H1 (cell line): Measurements from ENCODE around the gene ASGR2. TPM values are rescaled to one million over a fixed set of nuclear protein-coding genes. Genes with fewer than 3 reads are reported as not detected.

Experiments used
- CTCF ChIA-PET: fragments of 300-600 bp; sonication (Branson Sonifier 250); formaldehyde crosslinking; loops from one replicate; lab custom pipeline; 2021; ENCODE audit not compliant: partially characterized antibody; lab: Charles Lee
- POLR2A ChIA-PET: fragments of 300-600 bp; sonication (Branson Sonifier 250); formaldehyde crosslinking; loops from one replicate; lab custom pipeline; 2021; ENCODE audit warnings: inconsistent platforms; ENCODE audit not compliant: partially characterized antibody; lab: Charles Lee
- DNase-seq, 2 experiments: peaks; one replicate each; pipeline versions ENCODE4 v3.0.0 to v3.0.0-alpha.2; 2010 to 2022; ENCODE audit warnings: low spot score in 2 of 2, low read depth in 1 of 2, mixed read lengths in 1 of 2
- FAIRE-seq: peaks from 2 replicates; lab custom pipeline; 2011; peaks lifted over from hg19 to GRCh38; lab: Jason Lieb, UNC
- H2AFZ ChIP-seq: 2 replicates; pipeline ENCODE4 v1.8.1; 2012; ENCODE audit warnings: low read length, inconsistent platforms
- H2AK5ac ChIP-seq: 2 replicates; pipeline ENCODE4 v1.6.1; 2013; ENCODE audit warnings: low read depth, low read length
- H2BK120ac ChIP-seq: replicated peaks from 2 replicates; pipeline ENCODE3; 2013; ENCODE audit warnings: low read depth, low read length, inconsistent platforms
- H2BK12ac ChIP-seq: 2 replicates; pipeline ENCODE4 v1.6.1; 2013; ENCODE audit warnings: low read depth, low read length
- H2BK15ac ChIP-seq: 2 replicates; pipeline ENCODE4 v1.6.1; 2013; ENCODE audit warnings: low read length
- H2BK20ac ChIP-seq: 2 replicates; pipeline ENCODE4 v1.6.1; 2013; ENCODE audit warnings: low read length
- H2BK5ac ChIP-seq: 2 replicates; pipeline ENCODE4 v1.6.1; 2013; ENCODE audit warnings: low read depth, low read length
- H3K14ac ChIP-seq: 2 replicates; pipeline ENCODE4 v1.6.1; 2013; ENCODE audit warnings: inconsistent platforms; ENCODE audit not compliant: insufficient read length
- H3K18ac ChIP-seq: 2 replicates; pipeline ENCODE4 v1.6.1; 2013; ENCODE audit warnings: low read length; ENCODE audit errors: extremely low read depth
- H3K23ac ChIP-seq: 2 replicates; pipeline ENCODE4 v1.6.1; 2013; ENCODE audit warnings: inconsistent platforms; ENCODE audit not compliant: insufficient read length
- H3K23me2 ChIP-seq: 2 replicates; pipeline ENCODE4 v1.6.1; 2013; ENCODE audit warnings: low read depth, low read length
- H3K27ac ChIP-seq: 2 replicates; pipeline ENCODE4 v1.6.1; 2011; ENCODE audit warnings: low read depth, low read length, inconsistent platforms
- H3K27me3 ChIP-seq, 4 experiments: replicated peaks in 1 of 4; 1 replicate in 1 of 4; 2 replicates in 3 of 4; pipeline versions ENCODE4 v1.6.1 to v1.8.1; 2011 to 2013; ENCODE audit warnings: low read length in 3 of 4, mild to moderate bottlenecking in 3 of 4, inconsistent platforms in 2 of 4, mixed read lengths in 2 of 4, moderate library complexity in 1 of 4; ENCODE audit not compliant: control insufficient read depth in 3 of 4, insufficient read depth in 3 of 4; ENCODE audit errors: extremely low read depth in 1 of 4
- H3K36me3 ChIP-seq, 4 experiments: 2 replicates each; pipeline versions ENCODE4 v1.6.1 to v1.8.1; 2011 to 2013; ENCODE audit warnings: mild to moderate bottlenecking in 4 of 4, low read length in 3 of 4, moderate library complexity in 2 of 4, control low read depth in 1 of 4, inconsistent platforms in 1 of 4; ENCODE audit not compliant: insufficient read depth in 4 of 4, control insufficient read depth in 2 of 4
- H3K4ac ChIP-seq: replicated peaks from 2 replicates; pipeline ENCODE3; 2013; ENCODE audit warnings: low read length, low read depth, mixed read lengths, inconsistent platforms; ENCODE audit not compliant: insufficient read length
- H3K4me1 ChIP-seq, 4 experiments: replicated peaks in 1 of 4; 1 replicate in 1 of 4; 2 replicates in 3 of 4; pipeline versions ENCODE4 v1.6.1 to v1.8.1; 2011 to 2013; ENCODE audit warnings: low read length in 3 of 4, inconsistent platforms in 2 of 4, mixed read lengths in 1 of 4; ENCODE audit not compliant: insufficient read depth in 4 of 4, control insufficient read depth in 3 of 4
- H3K4me2 ChIP-seq, 2 experiments: 2 replicates each; pipeline versions ENCODE4 v1.6.1 to v1.8.1; 2011 to 2013; ENCODE audit warnings: low read depth in 2 of 2, low read length in 2 of 2, control low read depth in 1 of 2, inconsistent platforms in 1 of 2, mild to moderate bottlenecking in 1 of 2; ENCODE audit not compliant: insufficient read depth in 1 of 2
- H3K4me3 ChIP-seq, 4 experiments: fragments of 200-600, 300-600 bp in 1 of 4; sonication (generic), shearing (Covaris generic), sonication (Bioruptor Twin) in 1 of 4; 2 replicates each; pipeline versions ENCODE4 v1.5.1 to v1.8.1; 2011 to 2016; ENCODE audit warnings: low read length in 4 of 4, low read depth in 3 of 4, control low read depth in 2 of 4, inconsistent platforms in 2 of 4, mild to moderate bottlenecking in 2 of 4, mixed read lengths in 1 of 4, moderate library complexity in 1 of 4; ENCODE audit not compliant: insufficient read depth in 2 of 4; ENCODE audit errors: extremely low read depth in 1 of 4
- H3K56ac ChIP-seq: replicated peaks from 2 replicates; pipeline ENCODE3; 2013; ENCODE audit warnings: low read depth, mild to moderate bottlenecking, mixed read lengths, low read length, inconsistent platforms; ENCODE audit not compliant: insufficient read length
- H3K79me1 ChIP-seq: 2 replicates; pipeline ENCODE4 v1.6.1; 2013; ENCODE audit warnings: low read depth, low read length, control low read depth
- H3K79me2 ChIP-seq, 2 experiments: 2 replicates each; pipeline versions ENCODE4 v1.6.1 to v1.8.1; 2012 to 2013; ENCODE audit warnings: low read length in 2 of 2, mild to moderate bottlenecking in 2 of 2, inconsistent platforms in 1 of 2; ENCODE audit not compliant: insufficient read depth in 2 of 2, control insufficient read depth in 1 of 2
- H3K9ac ChIP-seq, 4 experiments: replicated peaks in 1 of 4; 1 replicate in 1 of 4; 2 replicates in 3 of 4; pipeline versions ENCODE4 v1.6.1 to v1.8.1; 2011 to 2013; ENCODE audit warnings: low read depth in 3 of 4, low read length in 3 of 4, control low read depth in 2 of 4, mild to moderate bottlenecking in 2 of 4, moderate library complexity in 2 of 4, inconsistent platforms in 1 of 4; ENCODE audit errors: extremely low read depth in 1 of 4
- H3K9me3 ChIP-seq, 2 experiments: 2 replicates each; pipeline versions ENCODE4 v1.6.1 to v1.8.1; 2012 to 2013; ENCODE audit warnings: mild to moderate bottlenecking in 2 of 2, moderate library complexity in 2 of 2, control low read depth in 1 of 2, inconsistent platforms in 1 of 2, low read depth in 1 of 2, low read length in 1 of 2, mixed read lengths in 1 of 2; ENCODE audit not compliant: insufficient read depth in 2 of 2
- H4K20me1 ChIP-seq, 2 experiments: replicated peaks in 1 of 2; 2 replicates each; pipeline versions ENCODE3 to v1.8.1; 2011 to 2013; ENCODE audit warnings: inconsistent platforms in 2 of 2, low read length in 2 of 2, mild to moderate bottlenecking in 1 of 2; ENCODE audit not compliant: insufficient read depth in 2 of 2, control insufficient read depth in 1 of 2
- H4K5ac ChIP-seq: 2 replicates; pipeline ENCODE4 v1.6.1; 2013; ENCODE audit warnings: low read length, low read depth, mixed read lengths, inconsistent platforms; ENCODE audit not compliant: insufficient read length
- H4K8ac ChIP-seq: 2 replicates; pipeline ENCODE4 v1.8.0; 2013; ENCODE audit warnings: mild to moderate bottlenecking, moderate library complexity, low read length, inconsistent platforms; ENCODE audit not compliant: insufficient read depth; ENCODE audit errors: extremely low read depth
- H4K91ac ChIP-seq: replicated peaks from 2 replicates; pipeline ENCODE3; 2013; ENCODE audit warnings: low read length, mixed read lengths, inconsistent platforms; ENCODE audit not compliant: insufficient read length
- ASH2L ChIP-seq: fragments of 200-600, 300-600 bp; sonication (generic); IDR thresholded peaks from one replicate; pipeline ENCODE4 v1.7.1; 2017; ENCODE audit warnings: low read length
- CREB1 ChIP-seq: IDR thresholded peaks from 2 replicates; pipeline ENCODE4 v1.6.1; 2012; ENCODE audit warnings: inconsistent platforms
- NANOG ChIP-seq: IDR thresholded peaks from 2 replicates; pipeline ENCODE4 v1.6.1; 2011; ENCODE audit warnings: low read length, low read depth, mild to moderate bottlenecking, inconsistent platforms; ENCODE audit not compliant: insufficient read depth, poor library complexity, severe bottlenecking
- POLR2A ChIP-seq, 2 experiments: IDR thresholded peaks; 1 replicate in 1 of 2; 2 replicates in 1 of 2; pipeline ENCODE4 v1.6.1; 2011; ENCODE audit warnings: low read depth in 2 of 2, low read length in 2 of 2, mild to moderate bottlenecking in 2 of 2; ENCODE audit errors: control extremely low read depth in 1 of 2
- POLR2AphosphoS5 ChIP-seq: IDR thresholded peaks from 2 replicates; pipeline ENCODE4 v1.6.1; 2011; ENCODE audit warnings: low read depth, low read length
- RAD21 ChIP-seq, 2 experiments: IDR thresholded peaks in 1 of 2; conservative IDR thresholded peaks in 1 of 2; 2 replicates each; pipeline ENCODE4 v1.6.1; 2011; ENCODE audit warnings: low read depth in 2 of 2, low read length in 2 of 2, improper control_type of control experiment in 1 of 2, inconsistent platforms in 1 of 2, mild to moderate bottlenecking in 1 of 2, moderate library complexity in 1 of 2
- SP1 ChIP-seq: IDR thresholded peaks from 2 replicates; pipeline ENCODE4 v1.6.1; 2011; ENCODE audit warnings: low read depth, low read length
- TAF1 ChIP-seq: IDR thresholded peaks from 2 replicates; pipeline ENCODE4 v1.6.1; 2011; ENCODE audit warnings: mild to moderate bottlenecking, low read depth, low read length
- whole genome bisulfite sequencing, 2 experiments: shearing (Covaris generic) in 1 of 2; methylation state at CpG; one replicate each; pipeline versions ENCODE4 v1.1.6 to v1.1.7; 2013 to 2015; ENCODE audit warnings: low lambda C conversion rate in 2 of 2, mixed read lengths in 2 of 2, inconsistent platforms in 1 of 2, low coverage in 1 of 2, missing lambda C conversion rate in 1 of 2; ENCODE audit not compliant: insufficient replicate concordance in 2 of 2, insufficient coverage in 1 of 2, insufficient read length in 1 of 2; ENCODE audit errors: extremely low coverage in 1 of 2, missing lambda C conversion rate in 1 of 2; 5-methylcytosine and 5-hydroxymethylcytosine counted together
- polyA plus RNA-seq, 7 experiments: library from polyadenylated mRNA; depleted of rRNA in 3 of 7; stranded (reverse) in 5 of 7; unstranded in 2 of 7; fragments of >200 nt in 5 of 7; fragments of 200-250 nt in 2 of 7; gene quantifications; 1 replicate in 5 of 7; 2 replicates in 1 of 7; 4 replicates in 1 of 7; pipeline versions ENCODE4 v1.2.1 to v1.2.3, GENCODE V29; 2011 to 2013; ENCODE audit warnings: missing spikeins in 2 of 7, mixed read lengths in 2 of 7
- total RNA-seq: library from RNA; stranded (reverse); fragmentation: NEBNext Ultra II Directional; extraction: Animal tissue kit (Norgen Biotek cat#: 25700); gene quantifications from 2 replicates; pipeline ENCODE4 v1.2.1, GENCODE V29; 2021
- TF ChIP-seq, protein P1 (sequence below), 3 experiments: IDR thresholded peaks; 1 replicate in 2 of 3; 2 replicates in 1 of 3; pipeline versions ENCODE4 v1.5.1 to v1.6.1; 2011; ENCODE audit warnings: low read length in 3 of 3, mild to moderate bottlenecking in 3 of 3, inconsistent platforms in 2 of 3, low read depth in 1 of 3, moderate library complexity in 1 of 3; ENCODE audit not compliant: insufficient read depth in 1 of 3; ENCODE audit errors: control extremely low read depth in 1 of 3
- TF ChIP-seq, protein P2 (sequence below): IDR thresholded peaks from 2 replicates; pipeline ENCODE4 v1.6.1; 2012; ENCODE audit warnings: inconsistent platforms

The ASGR2 gene
- total and polyA plus RNA-seq, 2 of the 8 experiments (the other 6 are each of a cell fraction or from before 2014, with no cell fraction given): 0.91 TPM; not detected in 1

DNA sequence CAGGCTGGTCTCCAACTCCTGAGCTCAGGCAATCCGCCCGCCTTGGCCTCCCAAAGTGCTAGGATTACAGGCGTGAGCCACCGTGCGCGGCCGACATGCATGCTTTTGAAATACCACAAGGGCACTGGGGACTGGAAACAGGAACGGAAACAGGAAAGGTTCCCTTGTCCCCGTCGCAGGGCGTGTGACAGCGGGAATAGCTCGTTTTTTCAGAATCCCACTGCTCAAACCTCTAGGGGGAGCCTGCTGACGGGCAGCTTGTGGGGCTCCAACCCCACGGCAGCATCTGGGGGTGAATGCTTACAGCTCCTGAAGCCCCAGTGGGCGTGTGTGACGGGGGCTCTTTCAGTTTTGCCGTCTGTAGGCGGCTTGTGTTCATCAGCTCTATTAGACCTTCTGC, 18.8 kb upstream of the ASGR2 start:
- Histone ChIP-seq H2BK12ac (peak overlapping the region; percentile 40; the same call in 1 of the 2 replicates), H4K91ac (peak overlapping the region; percentile 29), H3K9me3 (no peaks in the 10 kb centered on the region), H3K9ac (peak overlapping the region in 3 of 4 experiments; percentile 39 to 60 (median 48); a peak in 4 of 7 replicates), H2BK120ac (no peak overlapping the region), H4K5ac (no peak overlapping the region), H3K14ac (no peak overlapping the region), H3K4ac (no peak overlapping the region), H3K18ac (no peak overlapping the region), H4K8ac (peak overlapping the region; percentile 38; the same call in 1 of the 2 replicates), H3K4me2 (peak overlapping the region; percentile 8 to 58), H3K56ac (no peak overlapping the region), H3K79me1 (no peaks in the 10 kb centered on the region), H3K4me3 (peak overlapping the region in 3 of 4 experiments; percentile 10 to 41 (median 19); a peak in 4 of 8 replicates), H2BK20ac (no peak overlapping the region; the same call in 1 of the 2 replicates), H3K36me3 (no peaks in the 10 kb centered on the region), H3K23me2 (no peaks in the 10 kb centered on the region), H3K79me2 (no peaks in the 10 kb centered on the region), H3K4me1 (peaks cover 8 to 32% (median 22%) of the 10 kb centered on the region in 4 experiments), H3K23ac (no peak overlapping the region), H2BK5ac (no peak overlapping the region), H4K20me1 (no peaks in the 10 kb centered on the region), H2AFZ (no peak overlapping the region), H2BK15ac (no peak overlapping the region), H3K27ac (peak overlapping the region; percentile 68; the same call in 1 of the 2 replicates), H2AK5ac (no peak overlapping the region), H3K27me3 (no peaks in the 10 kb centered on the region; a peak in 1 of 7 replicates)
- ChIA-PET CTCF (interaction anchor here (0.6 to 17.7 kb wide), 22 partner anchors 8 to 173 kb away, joined by 3 to 434 read pairs (median 3); partner anchors contain the start of genes ALOX12, CLEC10A and SLC16A11), POLR2A (interaction anchor here (0.7 to 2.6 kb wide), 11 partner anchors 8 to 98 kb away, joined by 3 to 13 read pairs (median 4); partner anchors contain the start of genes ASGR2, SLC16A11 and SLC16A13)
- DNase-seq (no peak), FAIRE-seq (no peak)
- TF ChIP-seq RAD21 (IDR thresholded peaks at IDR 0.05 in 1 of 2, conservative IDR thresholded peaks at IDR 0.05 in 1 of 2; ENCODE audit: low read depth in 2 of 2, low read length in 2 of 2): peak in 1 of 2 experiments; percentile 13; a peak in 1 of 4 replicates
- TF ChIP-seq POLR2A (IDR thresholded peaks at IDR 0.05; ENCODE audit: control extremely low read depth in 1 of 2, low read depth in 2 of 2, low read length in 2 of 2): peak in 1 of 2 experiments; percentile 44; a peak in 1 of 3 replicates
- TF ChIP-seq ASH2L: no peak
- TF ChIP-seq, protein P1, sequence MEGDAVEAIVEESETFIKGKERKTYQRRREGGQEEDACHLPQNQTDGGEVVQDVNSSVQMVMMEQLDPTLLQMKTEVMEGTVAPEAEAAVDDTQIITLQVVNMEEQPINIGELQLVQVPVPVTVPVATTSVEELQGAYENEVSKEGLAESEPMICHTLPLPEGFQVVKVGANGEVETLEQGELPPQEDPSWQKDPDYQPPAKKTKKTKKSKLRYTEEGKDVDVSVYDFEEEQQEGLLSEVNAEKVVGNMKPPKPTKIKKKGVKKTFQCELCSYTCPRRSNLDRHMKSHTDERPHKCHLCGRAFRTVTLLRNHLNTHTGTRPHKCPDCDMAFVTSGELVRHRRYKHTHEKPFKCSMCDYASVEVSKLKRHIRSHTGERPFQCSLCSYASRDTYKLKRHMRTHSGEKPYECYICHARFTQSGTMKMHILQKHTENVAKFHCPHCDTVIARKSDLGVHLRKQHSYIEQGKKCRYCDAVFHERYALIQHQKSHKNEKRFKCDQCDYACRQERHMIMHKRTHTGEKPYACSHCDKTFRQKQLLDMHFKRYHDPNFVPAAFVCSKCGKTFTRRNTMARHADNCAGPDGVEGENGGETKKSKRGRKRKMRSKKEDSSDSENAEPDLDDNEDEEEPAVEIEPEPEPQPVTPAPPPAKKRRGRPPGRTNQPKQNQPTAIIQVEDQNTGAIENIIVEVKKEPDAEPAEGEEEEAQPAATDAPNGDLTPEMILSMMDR (IDR thresholded peaks at IDR 0.05; ENCODE audit: control extremely low read depth in 1 of 3, insufficient read depth in 1 of 3, low read depth in 1 of 3, low read length in 3 of 3): peak; percentile 33 to 57 (median 49); a peak in 3 of 4 replicates
- no peak for TF ChIP-seq NANOG
- TF ChIP-seq, protein P2, sequence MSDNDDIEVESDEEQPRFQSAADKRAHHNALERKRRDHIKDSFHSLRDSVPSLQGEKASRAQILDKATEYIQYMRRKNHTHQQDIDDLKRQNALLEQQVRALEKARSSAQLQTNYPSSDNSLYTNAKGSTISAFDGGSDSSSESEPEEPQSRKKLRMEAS: 0 out of 2 replicates have a peak, but pooled peaks have one; percentile 6
- 0 out of 2 replicates have a peak, but pooled peaks have one; percentile 18 for TF ChIP-seq TAF1
- TF ChIP-seq CREB1: peak; percentile 72
- TF ChIP-seq POLR2AphosphoS5: peak; percentile 57; the same call in 1 of the 2 replicates
- no peak for TF ChIP-seq SP1
- 7% methylated on average over 19 of the region's 19 CpGs; no CpG with 5 or more reads in 1 of the 2 experiments for WGBS, 2 experiments
